ENCODE results near the gene SERPINE3.
A peak's percentile ranks its signal among the peaks of the same experiment; 100 is the strongest.

Gene SERPINE3

DNA sequence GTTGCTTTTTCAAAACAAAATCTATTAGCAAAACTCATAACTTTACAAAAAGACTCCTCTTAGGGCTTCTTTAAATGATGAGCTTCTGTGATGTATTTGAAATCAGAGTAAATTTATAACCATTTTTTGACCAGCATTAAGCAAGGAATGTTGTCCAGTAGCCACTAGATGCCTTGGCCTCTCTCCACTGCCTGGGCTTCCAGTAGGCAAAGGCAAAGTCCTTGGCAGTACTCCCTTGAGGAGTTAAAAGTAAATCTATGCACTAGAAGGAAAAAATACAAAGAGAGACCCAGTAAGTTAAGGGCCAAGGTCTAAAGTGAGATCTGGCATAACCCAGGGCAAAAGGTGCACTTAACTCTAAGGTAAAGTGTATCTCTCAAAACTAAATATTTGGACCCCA is 9.5 kb downstream of the SERPINE3 start:
- TF ChIP-seq EZH2 (optimal IDR thresholded peaks at IDR 0.05; ENCODE audit: low read depth, low read length) (no peak), EZH2phosphoT487 (IDR thresholded peaks at IDR 0.05; ENCODE audit: low read length) (no peak)
- H3K9me3 ChIP-seq (replicated peaks; ENCODE audit: insufficient read depth, low read length): no peaks in the 10 kb centered on the region
- H3K27ac ChIP-seq (ENCODE audit: low read length): no peak overlapping the region
- H2AFZ ChIP-seq (ENCODE audit: low read length): no peak overlapping the region
- H3K9ac ChIP-seq (ENCODE audit: low read length): no peak overlapping the region
- no peak for DNase-seq
- no peaks in the 10 kb centered on the region for H3K27me3 ChIP-seq (replicated peaks; ENCODE audit: insufficient read depth, low read length)
- no peaks in the 10 kb centered on the region for H3K9me2 ChIP-seq (replicated peaks; ENCODE audit: insufficient read depth, low read length)
- no peak overlapping the region for H3K4me3 ChIP-seq (ENCODE audit: low read length)
- H3K4me1 ChIP-seq (ENCODE audit: low read length): no peaks in the 10 kb centered on the region
- no peaks in the 10 kb centered on the region for H3F3A ChIP-seq (ENCODE audit: insufficient read depth, low read length)
- no peaks in the 10 kb centered on the region for H3K79me2 ChIP-seq (ENCODE audit: low read length)
- no peaks in the 10 kb centered on the region for H3K36me3 ChIP-seq (replicated peaks; ENCODE audit: insufficient read depth, low read length)
- no peak overlapping the region for H3K4me2 ChIP-seq (ENCODE audit: low read depth, low read length)
- no peaks in the 10 kb centered on the region for H4K20me1 ChIP-seq (ENCODE audit: insufficient read depth, low read length)

DNA sequence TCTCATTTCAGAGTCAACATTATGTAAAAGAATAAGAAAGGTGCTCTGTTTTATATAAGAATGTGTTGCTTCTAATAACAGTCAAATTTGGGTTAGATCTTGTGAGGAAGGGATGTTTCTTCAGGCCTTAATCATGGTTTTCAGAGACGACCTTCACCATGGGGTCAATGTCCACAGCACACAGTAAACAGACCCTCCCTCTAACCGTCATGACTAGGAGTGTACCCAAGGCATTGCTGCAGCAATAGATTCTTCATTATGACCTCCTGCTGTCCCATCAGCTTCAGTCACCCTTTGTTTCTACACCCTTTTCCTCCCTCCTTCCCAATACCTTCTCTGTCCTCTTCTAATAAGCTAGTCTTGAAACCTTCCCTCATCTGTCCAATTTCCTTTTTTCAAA is 15.7 kb downstream of the SERPINE3 start:
- Histone ChIP-seq H3F3A (ENCODE audit: insufficient read depth, low read length) (no peaks in the 10 kb centered on the region), H4K20me1 (ENCODE audit: insufficient read depth, low read length) (no peaks in the 10 kb centered on the region), H3K27me3 (replicated peaks; ENCODE audit: insufficient read depth, low read length) (no peaks in the 10 kb centered on the region), H3K9me2 (replicated peaks; ENCODE audit: insufficient read depth, low read length) (no peaks in the 10 kb centered on the region), H3K79me2 (ENCODE audit: low read length) (no peaks in the 10 kb centered on the region), H3K9me3 (replicated peaks; ENCODE audit: insufficient read depth, low read length) (no peaks in the 10 kb centered on the region), H3K36me3 (replicated peaks; ENCODE audit: insufficient read depth, low read length) (no peaks in the 10 kb centered on the region), H3K4me3 (ENCODE audit: low read length) (no peak overlapping the region), H3K4me1 (ENCODE audit: low read length) (peaks cover 17% of the 10 kb centered on the region), H2AFZ (ENCODE audit: low read length) (no peak overlapping the region), H3K4me2 (ENCODE audit: low read depth, low read length) (no peak overlapping the region), H3K27ac (ENCODE audit: low read length) (no peak overlapping the region), H3K9ac (ENCODE audit: low read length) (no peak overlapping the region)
- TF ChIP-seq EZH2phosphoT487 (IDR thresholded peaks at IDR 0.05; ENCODE audit: low read length) (no peak), EZH2 (optimal IDR thresholded peaks at IDR 0.05; ENCODE audit: low read depth, low read length) (no peak)
- TF ChIP-seq, protein P1, sequence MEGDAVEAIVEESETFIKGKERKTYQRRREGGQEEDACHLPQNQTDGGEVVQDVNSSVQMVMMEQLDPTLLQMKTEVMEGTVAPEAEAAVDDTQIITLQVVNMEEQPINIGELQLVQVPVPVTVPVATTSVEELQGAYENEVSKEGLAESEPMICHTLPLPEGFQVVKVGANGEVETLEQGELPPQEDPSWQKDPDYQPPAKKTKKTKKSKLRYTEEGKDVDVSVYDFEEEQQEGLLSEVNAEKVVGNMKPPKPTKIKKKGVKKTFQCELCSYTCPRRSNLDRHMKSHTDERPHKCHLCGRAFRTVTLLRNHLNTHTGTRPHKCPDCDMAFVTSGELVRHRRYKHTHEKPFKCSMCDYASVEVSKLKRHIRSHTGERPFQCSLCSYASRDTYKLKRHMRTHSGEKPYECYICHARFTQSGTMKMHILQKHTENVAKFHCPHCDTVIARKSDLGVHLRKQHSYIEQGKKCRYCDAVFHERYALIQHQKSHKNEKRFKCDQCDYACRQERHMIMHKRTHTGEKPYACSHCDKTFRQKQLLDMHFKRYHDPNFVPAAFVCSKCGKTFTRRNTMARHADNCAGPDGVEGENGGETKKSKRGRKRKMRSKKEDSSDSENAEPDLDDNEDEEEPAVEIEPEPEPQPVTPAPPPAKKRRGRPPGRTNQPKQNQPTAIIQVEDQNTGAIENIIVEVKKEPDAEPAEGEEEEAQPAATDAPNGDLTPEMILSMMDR (IDR thresholded peaks at IDR 0.05; ENCODE audit: low read length): no peak
- no peak for DNase-seq

DNA sequence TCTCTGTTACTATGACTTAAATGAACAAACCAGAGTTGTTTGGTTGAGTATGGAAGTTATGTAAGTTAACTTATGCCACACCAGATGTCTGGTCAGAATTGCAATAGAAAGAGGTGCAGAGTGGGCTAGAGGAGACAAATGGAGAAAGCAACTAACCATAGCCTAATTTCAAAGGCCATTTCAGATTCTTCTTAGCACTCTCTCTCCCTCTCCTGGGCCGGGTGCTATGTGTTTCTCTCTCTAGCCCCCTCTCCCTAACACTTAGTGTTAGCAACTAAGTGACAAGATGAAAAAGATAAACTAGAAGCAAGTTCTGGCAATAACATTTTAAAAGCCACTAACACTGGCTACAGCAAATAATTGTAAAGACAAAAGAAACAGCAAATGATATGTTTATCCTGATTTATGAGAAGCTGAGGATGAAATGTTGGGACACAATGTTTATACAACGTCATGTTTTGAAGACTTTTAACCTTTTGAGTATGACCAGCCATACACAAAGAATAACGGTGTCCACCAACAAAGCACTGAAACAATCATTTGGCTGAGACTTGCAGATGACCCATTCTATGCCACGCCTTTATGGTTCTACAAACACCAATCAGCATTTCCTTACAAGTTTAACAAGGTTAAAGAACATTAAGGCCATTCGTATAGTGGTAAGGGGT is 18.6 kb downstream of the SERPINE3 start:
- no peak for DNase-seq
- no peaks in the 10 kb centered on the region for H3K9me3 ChIP-seq (replicated peaks; ENCODE audit: insufficient read depth, low read length)
- H3K4me1 ChIP-seq (ENCODE audit: low read length): peaks cover 27% of the 10 kb centered on the region
- no peaks in the 10 kb centered on the region for H3K27me3 ChIP-seq (replicated peaks; ENCODE audit: insufficient read depth, low read length)
- H3K9ac ChIP-seq (ENCODE audit: low read length): no peak overlapping the region
- no peak for TF ChIP-seq EZH2 (optimal IDR thresholded peaks at IDR 0.05; ENCODE audit: low read depth, low read length)
- no peak for TF ChIP-seq EZH2phosphoT487 (IDR thresholded peaks at IDR 0.05; ENCODE audit: low read length)
- TF ChIP-seq, protein P1 (IDR thresholded peaks at IDR 0.05; ENCODE audit: low read length): no peak
- H3K9me2 ChIP-seq (replicated peaks; ENCODE audit: insufficient read depth, low read length): no peaks in the 10 kb centered on the region
- H3F3A ChIP-seq (ENCODE audit: insufficient read depth, low read length): no peaks in the 10 kb centered on the region
- no peak overlapping the region for H3K4me2 ChIP-seq (ENCODE audit: low read depth, low read length)
- H4K20me1 ChIP-seq (ENCODE audit: insufficient read depth, low read length): no peaks in the 10 kb centered on the region
- no peak overlapping the region for H3K4me3 ChIP-seq (ENCODE audit: low read length)
- H3K36me3 ChIP-seq (replicated peaks; ENCODE audit: insufficient read depth, low read length): no peaks in the 10 kb centered on the region
- H3K27ac ChIP-seq (ENCODE audit: low read length): no peak overlapping the region
- H2AFZ ChIP-seq (ENCODE audit: low read length): no peak overlapping the region
- H3K79me2 ChIP-seq (ENCODE audit: low read length): no peaks in the 10 kb centered on the region

DNA sequence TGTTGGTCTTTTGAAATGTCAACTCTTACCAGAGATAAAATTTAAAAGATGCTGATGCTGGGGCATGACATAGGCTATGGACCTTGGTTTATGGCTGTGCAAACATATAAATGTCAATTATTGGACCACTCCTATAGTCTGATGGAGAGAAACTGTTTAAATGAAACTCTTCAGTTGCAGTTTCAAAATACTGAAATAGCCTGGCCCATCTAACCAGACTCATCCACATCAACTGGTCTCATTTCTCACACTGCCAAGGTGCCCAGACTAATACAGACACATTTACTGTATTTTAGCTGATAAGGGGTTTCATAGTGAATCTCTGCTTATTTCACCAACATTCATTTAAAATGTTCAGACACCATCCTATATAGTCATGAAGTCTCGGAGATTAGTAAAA is 19.9 kb downstream of the SERPINE3 start:
- peak overlapping the region; percentile 10; the same call in 1 of the 2 replicates for H3K27ac ChIP-seq (ENCODE audit: low read length)
- DNase-seq: peak; percentile 7
- H3K36me3 ChIP-seq (replicated peaks; ENCODE audit: insufficient read depth, low read length): no peaks in the 10 kb centered on the region
- H3K9me3 ChIP-seq (replicated peaks; ENCODE audit: insufficient read depth, low read length): no peaks in the 10 kb centered on the region
- no peak overlapping the region for H3K9ac ChIP-seq (ENCODE audit: low read length)
- no peaks in the 10 kb centered on the region for H4K20me1 ChIP-seq (ENCODE audit: insufficient read depth, low read length)
- no peaks in the 10 kb centered on the region for H3K9me2 ChIP-seq (replicated peaks; ENCODE audit: insufficient read depth, low read length)
- H3F3A ChIP-seq (ENCODE audit: insufficient read depth, low read length): no peaks in the 10 kb centered on the region
- no peaks in the 10 kb centered on the region for H3K27me3 ChIP-seq (replicated peaks; ENCODE audit: insufficient read depth, low read length)
- no peak overlapping the region for H2AFZ ChIP-seq (ENCODE audit: low read length)
- H3K79me2 ChIP-seq (ENCODE audit: low read length): no peaks in the 10 kb centered on the region
- TF ChIP-seq, protein P1 (IDR thresholded peaks at IDR 0.05; ENCODE audit: low read length): no peak
- TF ChIP-seq EZH2 (optimal IDR thresholded peaks at IDR 0.05; ENCODE audit: low read depth, low read length) (no peak), EZH2phosphoT487 (IDR thresholded peaks at IDR 0.05; ENCODE audit: low read length) (no peak)
- H3K4me1 ChIP-seq (ENCODE audit: low read length): peaks cover 27% of the 10 kb centered on the region
- H3K4me3 ChIP-seq (ENCODE audit: low read length): no peak overlapping the region
- H3K4me2 ChIP-seq (ENCODE audit: low read depth, low read length): no peak overlapping the region

All from MM.1S (cell line).